ENCODE measurements around the gene APC2. TPM values are rescaled to one million over a fixed set of nuclear protein-coding genes. Genes with fewer than 3 reads are reported as not detected.

APC2 gene
- total RNA-seq, 1 donor from 2014 or later = not detected

GRCh38 chr19:1465191-1466016 lies 15.5 kb downstream of the APC2 start:
- TF ChIP-seq CTCF (conservative IDR thresholded peaks at IDR 0.05; ENCODE audit: low read depth, low read length) = peak; percentile 48
- no peak overlapping the region for H3K4me3 ChIP-seq (ENCODE audit: low read depth, low read length)
- DNase-seq (ENCODE audit: low read depth) = no peak

- H3K4me3 ChIP-seq (ENCODE audit: low read depth, low read length) = no peak overlapping the region
- no peak for TF ChIP-seq CTCF (conservative IDR thresholded peaks at IDR 0.05; ENCODE audit: low read depth, low read length)
- no peak for DNase-seq (ENCODE audit: low read depth)
These were observed 16.1 kb downstream of the APC2 start for GRCh38 chr19:1466018-1466460.

- no peak for DNase-seq (ENCODE audit: low read depth)
- H3K4me3 ChIP-seq (ENCODE audit: low read depth, low read length) = no peak overlapping the region
- no peak for TF ChIP-seq CTCF (conservative IDR thresholded peaks at IDR 0.05; ENCODE audit: low read depth, low read length)
These were observed 16.7 kb downstream of the APC2 start for GRCh38 chr19:1466461-1467214.

- DNase-seq (ENCODE audit: low read depth) = no peak
- TF ChIP-seq CTCF (conservative IDR thresholded peaks at IDR 0.05; ENCODE audit: low read depth, low read length) = no peak
- H3K4me3 ChIP-seq (ENCODE audit: low read depth, low read length) = no peak overlapping the region
These were observed 17.2 kb downstream of the APC2 start for GRCh38 chr19:1467215-1467489.

GRCh38 chr19:1467490-1468273 lies 17.8 kb downstream of the APC2 start:
- no peak overlapping the region for H3K4me3 ChIP-seq (ENCODE audit: low read depth, low read length)
- no peak for DNase-seq (ENCODE audit: low read depth)
- TF ChIP-seq CTCF (conservative IDR thresholded peaks at IDR 0.05; ENCODE audit: low read depth, low read length) = no peak

GRCh38 chr19:1468274-1468820 lies 18.4 kb downstream of the APC2 start:
- no peak for TF ChIP-seq CTCF (conservative IDR thresholded peaks at IDR 0.05; ENCODE audit: low read depth, low read length)
- peak overlapping the region; percentile 25 for H3K4me3 ChIP-seq (ENCODE audit: low read depth, low read length)
- no peak for DNase-seq (ENCODE audit: low read depth)
